Fibroblast of villous mesenchyme (primary cell): Measurements from ENCODE around the gene TTBK2. TPM values are rescaled to one million over a fixed set of nuclear protein-coding genes. Genes with fewer than 3 reads are reported as not detected.

Experiments
- DNase-seq: peaks from one replicate; pipeline ENCODE4 v3.0.0-alpha.2; 2010; ENCODE audit warnings: low read depth
- H3K4me3 ChIP-seq: 2 replicates; pipeline ENCODE4 v1.5.1; 2011; ENCODE audit warnings: low read depth, mild to moderate bottlenecking, low read length
- total RNA-seq: library from RNA; depleted of rRNA; stranded (reverse); fragments of >200 nt; gene quantifications from 2 replicates; pipeline ENCODE4 v1.2.3, GENCODE V29; 2012
- TF ChIP-seq, protein P1 (sequence below): IDR thresholded peaks from 2 replicates; pipeline ENCODE4 v1.5.1; 2012; ENCODE audit warnings: low read depth, mild to moderate bottlenecking, low read length; ENCODE audit not compliant: insufficient read depth

The TTBK2 gene
- total RNA-seq, 1 donor = 17.3 TPM

DNA sequence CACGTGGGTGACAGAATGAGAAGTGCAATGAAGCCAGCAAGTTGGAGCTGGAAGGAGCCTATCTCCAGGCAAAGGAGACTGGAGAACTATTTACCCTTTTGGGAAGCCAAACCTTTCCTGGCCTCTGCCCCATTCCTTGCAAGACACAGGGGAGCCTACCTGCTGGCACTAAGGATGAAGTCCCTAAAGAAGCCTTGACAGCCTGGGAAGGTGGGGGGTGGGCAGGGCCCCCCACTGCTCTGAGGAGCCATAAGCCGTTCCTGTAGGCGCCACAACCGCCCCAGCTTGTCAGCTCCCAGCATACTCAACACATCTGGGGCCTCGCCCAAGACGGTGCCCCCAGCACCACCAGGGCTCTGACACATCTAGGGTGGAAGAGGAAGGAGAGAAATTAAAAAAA is 189.1 kb downstream of the TTBK2 start:
- TF ChIP-seq, protein P1, sequence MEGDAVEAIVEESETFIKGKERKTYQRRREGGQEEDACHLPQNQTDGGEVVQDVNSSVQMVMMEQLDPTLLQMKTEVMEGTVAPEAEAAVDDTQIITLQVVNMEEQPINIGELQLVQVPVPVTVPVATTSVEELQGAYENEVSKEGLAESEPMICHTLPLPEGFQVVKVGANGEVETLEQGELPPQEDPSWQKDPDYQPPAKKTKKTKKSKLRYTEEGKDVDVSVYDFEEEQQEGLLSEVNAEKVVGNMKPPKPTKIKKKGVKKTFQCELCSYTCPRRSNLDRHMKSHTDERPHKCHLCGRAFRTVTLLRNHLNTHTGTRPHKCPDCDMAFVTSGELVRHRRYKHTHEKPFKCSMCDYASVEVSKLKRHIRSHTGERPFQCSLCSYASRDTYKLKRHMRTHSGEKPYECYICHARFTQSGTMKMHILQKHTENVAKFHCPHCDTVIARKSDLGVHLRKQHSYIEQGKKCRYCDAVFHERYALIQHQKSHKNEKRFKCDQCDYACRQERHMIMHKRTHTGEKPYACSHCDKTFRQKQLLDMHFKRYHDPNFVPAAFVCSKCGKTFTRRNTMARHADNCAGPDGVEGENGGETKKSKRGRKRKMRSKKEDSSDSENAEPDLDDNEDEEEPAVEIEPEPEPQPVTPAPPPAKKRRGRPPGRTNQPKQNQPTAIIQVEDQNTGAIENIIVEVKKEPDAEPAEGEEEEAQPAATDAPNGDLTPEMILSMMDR = no peak
- no peak for DNase-seq
- H3K4me3 ChIP-seq = no peak overlapping the region

DNA sequence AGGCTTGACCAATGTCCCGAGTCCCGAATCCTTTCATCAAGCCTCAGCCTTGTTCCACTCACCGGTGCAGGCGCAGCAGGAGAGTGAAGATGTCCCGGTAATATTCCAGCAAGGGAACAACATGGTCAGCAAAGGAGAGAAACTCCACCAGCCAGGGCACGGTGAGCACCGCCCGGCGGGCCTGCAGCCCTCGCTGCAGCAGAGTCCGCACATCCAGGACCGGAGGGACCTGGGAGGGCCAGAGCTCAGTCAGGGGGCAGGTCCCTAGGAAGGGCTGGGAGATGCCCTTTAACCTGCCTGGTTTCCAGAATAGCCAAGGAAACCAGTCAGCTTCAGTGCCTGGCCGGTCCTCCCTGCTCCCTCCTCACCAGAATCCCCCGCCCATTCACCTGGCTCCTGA is 190.0 kb downstream of the TTBK2 start:
- DNase-seq = no peak
- TF ChIP-seq, protein P1 = no peak
- no peak overlapping the region for H3K4me3 ChIP-seq

DNA sequence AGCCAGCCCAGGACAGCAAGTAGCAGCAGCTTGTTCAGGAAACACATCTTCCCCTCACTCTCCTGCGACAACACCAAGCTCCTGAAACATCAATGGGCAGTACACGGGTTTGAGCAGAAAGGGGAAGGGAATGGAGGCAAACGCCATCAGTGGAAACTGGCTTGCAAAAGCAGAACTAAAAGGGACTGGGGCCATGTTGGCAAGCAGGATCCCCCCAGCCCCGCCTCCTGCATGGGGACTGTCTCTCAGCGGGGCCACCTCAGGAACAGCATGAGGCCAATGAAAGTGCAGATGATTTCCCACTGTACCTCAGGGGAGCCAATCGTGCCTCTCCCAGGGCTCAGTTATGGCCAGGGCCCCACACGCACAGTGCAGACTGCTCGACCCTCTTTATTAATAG is 190.4 kb downstream of the TTBK2 start:
- no peak for DNase-seq
- TF ChIP-seq, protein P1 = no peak
- H3K4me3 ChIP-seq = no peak overlapping the region

DNA sequence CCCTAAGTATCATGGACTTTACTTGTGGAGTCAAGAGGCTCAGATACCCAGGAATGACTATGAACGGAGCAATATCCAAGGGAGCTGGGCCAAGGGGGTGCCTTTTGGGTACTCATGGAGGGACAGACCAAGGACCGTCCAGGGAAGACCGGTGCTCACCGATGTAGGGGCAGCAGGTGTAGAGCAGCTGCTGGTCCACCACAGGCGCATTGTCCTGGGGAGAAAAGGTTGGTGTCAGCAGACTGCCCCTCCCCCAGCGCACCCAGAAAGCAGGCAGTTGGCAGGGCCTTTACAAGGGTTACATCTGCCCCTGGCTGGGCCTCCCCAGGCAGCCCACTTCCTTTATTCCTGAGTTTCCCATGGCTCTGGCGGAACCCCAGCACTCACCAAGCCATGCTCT is 191.2 kb downstream of the TTBK2 start:
- DNase-seq = no peak
- TF ChIP-seq, protein P1 = no peak

DNA sequence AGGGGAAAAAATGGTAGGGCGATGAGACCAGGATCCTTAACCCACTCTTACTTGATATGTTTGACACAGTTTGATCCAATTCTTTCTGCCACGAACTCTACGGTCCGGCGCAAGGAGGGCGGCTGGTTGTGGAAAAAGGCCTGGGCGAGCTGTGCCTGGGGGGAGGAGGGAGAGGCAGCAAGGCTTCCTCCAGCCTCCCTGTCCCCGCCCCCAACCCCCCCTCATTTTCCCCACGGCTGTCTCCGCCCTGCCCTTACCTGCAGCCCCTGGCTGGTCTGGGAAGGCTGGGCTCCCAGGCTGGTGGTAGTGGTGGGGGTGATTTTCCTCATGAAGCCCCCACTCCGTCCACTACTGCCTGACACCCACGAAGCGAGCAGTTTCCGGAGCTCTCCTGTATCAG is 191.6 kb downstream of the TTBK2 start:
- TF ChIP-seq, protein P1 = no peak
- no peak overlapping the region for H3K4me3 ChIP-seq
- no peak for DNase-seq

More for the DNA sequence above, 191.2 kb downstream of the TTBK2 start:
- H3K4me3 ChIP-seq = no peak overlapping the region

DNA sequence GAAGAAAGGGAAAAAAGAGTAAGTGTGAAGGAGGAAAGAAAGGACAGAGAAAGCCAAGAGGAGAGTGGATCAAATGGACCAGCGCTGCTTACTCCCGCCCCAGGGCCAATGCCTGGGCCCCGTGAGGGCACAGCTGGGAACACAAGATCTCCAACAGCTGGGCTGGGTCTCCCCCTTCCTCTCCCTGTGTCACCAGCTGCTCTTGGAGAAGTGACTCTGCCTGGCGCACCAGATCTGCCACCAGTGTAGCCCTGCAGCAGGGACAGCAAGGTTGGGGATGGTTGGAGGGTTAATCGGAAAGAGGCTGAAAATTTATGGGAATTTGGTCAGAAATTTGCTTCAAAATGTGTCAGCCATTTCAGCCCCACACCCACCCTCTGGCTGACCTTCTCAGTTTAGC is 192.0 kb downstream of the TTBK2 start:
- no peak overlapping the region for H3K4me3 ChIP-seq
- TF ChIP-seq, protein P1 = no peak
- no peak for DNase-seq

DNA sequence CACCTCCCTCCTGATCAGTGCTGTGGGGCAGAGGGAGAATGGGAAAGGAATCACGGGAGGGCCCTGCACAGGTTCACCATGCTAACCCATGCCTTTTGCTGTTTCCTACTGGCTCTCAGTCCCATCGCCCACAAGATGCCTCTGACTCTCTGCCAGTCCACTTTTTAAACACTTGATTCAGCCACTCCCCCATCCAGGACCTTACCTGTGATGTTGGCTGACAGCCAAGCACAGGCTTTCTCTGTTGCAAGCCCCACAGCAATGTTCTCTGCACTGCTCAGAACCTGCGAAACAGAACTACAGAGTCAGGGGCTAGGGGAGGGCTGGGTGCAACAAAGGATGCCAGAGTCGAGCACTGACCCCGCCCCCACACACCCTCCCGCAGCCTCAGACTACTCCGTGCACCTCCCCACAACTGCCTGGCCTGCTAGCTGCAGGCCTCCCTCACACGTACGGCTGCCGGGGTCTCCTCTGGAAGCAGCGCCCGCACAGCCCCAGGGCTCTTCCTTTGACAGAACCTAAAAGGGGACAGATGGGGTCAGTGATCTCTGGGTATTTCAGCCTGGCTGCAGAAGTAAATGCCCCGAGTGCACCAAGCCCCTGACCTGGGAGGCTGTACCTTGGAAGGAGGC is 192.7 kb downstream of the TTBK2 start:
- TF ChIP-seq, protein P1 = no peak
- no peak for DNase-seq
- H3K4me3 ChIP-seq = no peak overlapping the region
